RCC 7860 (cell line): Measurements from ENCODE around the gene BRAP.
"Not testable (repeated sequence)": the region's sequence is repeated elsewhere in the genome, so short reads cannot be mapped to it uniquely, and the experiment has no call there.

Experiments
- DNase-seq: peaks from one replicate; pipeline ENCODE4 v3.0.0-alpha.2; 2015; ENCODE audit warnings: low spot score
- FAIRE-seq: peaks from 2 replicates; lab custom pipeline; 2012; peaks lifted over from hg19 to GRCh38; lab: Jason Lieb, UNC

Gene BRAP

GRCh38 chr12:111616177-111616623 lies 69.6 kb downstream of the BRAP start:
- FAIRE-seq: no peak
- DNase-seq: no peak

GRCh38 chr12:111607239-111607638 lies 78.5 kb downstream of the BRAP start:
- no peak for FAIRE-seq
- no peak for DNase-seq

- no peak for DNase-seq
- no peak for FAIRE-seq
Measured at GRCh38 chr12:111606767-111607230, 79.0 kb downstream of the BRAP start.

- FAIRE-seq (no peak), DNase-seq (no peak)
Measured at GRCh38 chr12:111605911-111606766, 79.6 kb downstream of the BRAP start.

GRCh38 chr12:111602857-111603256 lies 82.9 kb downstream of the BRAP start:
- DNase-seq, FAIRE-seq: not testable (repeated sequence)

GRCh38 chr12:111602348-111602747 lies 83.4 kb downstream of the BRAP start:
- no peak for FAIRE-seq

GRCh38 chr12:111600986-111601385 lies 84.8 kb downstream of the BRAP start:
- not testable (repeated sequence) for FAIRE-seq, DNase-seq

More at GRCh38 chr12:111602348-111602747, 83.4 kb downstream of the BRAP start:
- no peak for DNase-seq

- FAIRE-seq (no peak), DNase-seq (no peak)
Measured at GRCh38 chr12:111600205-111600642, 85.5 kb downstream of the BRAP start.

GRCh38 chr12:111599453-111600204 lies 86.1 kb downstream of the BRAP start:
- FAIRE-seq (no peak), DNase-seq (peak; percentile 75)

- peak; percentile 16 for DNase-seq
- FAIRE-seq: no peak
Measured at GRCh38 chr12:111598637-111599452, 86.9 kb downstream of the BRAP start, which contains the start of gene ATXN2. ATXN2 (minus strand) TSS chr12:111599315; CDS start chr12:111599034, 281 bp downstream.

GRCh38 chr12:111597831-111598636 lies 87.7 kb downstream of the BRAP start:
- DNase-seq (no peak), FAIRE-seq (no peak)

GRCh38 chr12:111596985-111597830 lies 88.5 kb downstream of the BRAP start:
- DNase-seq: peak; percentile 51
- no peak for FAIRE-seq

GRCh38 chr12:111595341-111595835 lies 90.4 kb downstream of the BRAP start:
- not testable (repeated sequence) for DNase-seq, FAIRE-seq
